T-helper 2 cell (primary cell): ENCODE data around the gene S100A3.

ENCODE experiments used
- DNase-seq, 5 experiments: peaks; one replicate each; pipeline versions ENCODE4 v3.0.0 to v3.0.0-alpha.2; 2012 to 2022

Gene S100A3

DNA sequence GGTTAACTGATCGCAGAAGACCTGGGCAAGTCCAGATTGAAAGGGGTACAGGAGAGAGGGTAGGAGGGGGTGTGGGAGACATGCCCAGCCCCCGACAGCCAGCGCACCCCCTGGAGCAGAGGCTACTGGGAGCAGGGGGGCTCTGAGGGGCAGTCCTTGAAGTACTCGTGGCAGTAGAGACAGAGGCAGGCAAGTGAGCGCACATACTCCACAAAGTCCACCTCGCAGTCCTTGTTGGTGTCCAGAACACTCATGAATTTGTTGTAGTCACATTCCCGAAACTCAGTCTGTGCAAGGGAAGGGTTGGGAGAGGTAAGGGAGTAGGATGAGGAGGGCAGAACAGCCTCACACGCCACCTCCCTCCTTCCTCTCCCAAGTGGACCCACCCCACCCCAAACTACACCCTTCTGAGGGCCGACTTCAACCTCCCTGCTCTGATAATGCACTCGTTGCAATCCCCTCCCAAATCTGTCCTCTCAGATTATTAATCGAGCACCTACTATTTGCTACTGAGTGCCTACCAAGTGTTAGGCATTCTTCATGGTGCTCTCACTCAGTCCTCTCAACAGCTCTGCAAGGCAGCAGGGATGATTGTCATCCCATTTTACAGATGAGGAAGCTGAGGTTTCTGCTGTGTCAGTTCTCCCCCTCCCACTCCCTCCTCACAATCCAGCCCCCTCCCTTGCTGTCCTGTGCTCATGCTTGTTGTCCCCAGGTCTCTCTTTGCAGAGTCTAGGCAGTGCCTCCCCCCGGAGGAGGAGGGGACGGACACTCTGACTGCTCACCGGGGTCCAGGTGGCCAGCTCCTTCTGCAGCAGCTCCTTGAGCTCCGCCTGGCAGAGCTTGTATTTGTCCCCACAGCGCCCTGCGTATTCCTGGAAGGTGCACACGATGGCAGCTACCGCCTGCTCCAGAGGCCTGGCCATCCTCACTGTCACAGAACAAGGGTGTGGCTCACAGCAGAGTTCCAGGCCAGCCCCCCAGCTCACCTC, 1.2 kb downstream of the S100A3 start:
- no peak for DNase-seq

- DNase-seq: no peak
Measured at GRCh38 chr1:153546796-153547559, 2.1 kb downstream of the S100A3 start.

GRCh38 chr1:153546371-153546770, 2.7 kb downstream of the S100A3 start:
- no peak for DNase-seq

DNA sequence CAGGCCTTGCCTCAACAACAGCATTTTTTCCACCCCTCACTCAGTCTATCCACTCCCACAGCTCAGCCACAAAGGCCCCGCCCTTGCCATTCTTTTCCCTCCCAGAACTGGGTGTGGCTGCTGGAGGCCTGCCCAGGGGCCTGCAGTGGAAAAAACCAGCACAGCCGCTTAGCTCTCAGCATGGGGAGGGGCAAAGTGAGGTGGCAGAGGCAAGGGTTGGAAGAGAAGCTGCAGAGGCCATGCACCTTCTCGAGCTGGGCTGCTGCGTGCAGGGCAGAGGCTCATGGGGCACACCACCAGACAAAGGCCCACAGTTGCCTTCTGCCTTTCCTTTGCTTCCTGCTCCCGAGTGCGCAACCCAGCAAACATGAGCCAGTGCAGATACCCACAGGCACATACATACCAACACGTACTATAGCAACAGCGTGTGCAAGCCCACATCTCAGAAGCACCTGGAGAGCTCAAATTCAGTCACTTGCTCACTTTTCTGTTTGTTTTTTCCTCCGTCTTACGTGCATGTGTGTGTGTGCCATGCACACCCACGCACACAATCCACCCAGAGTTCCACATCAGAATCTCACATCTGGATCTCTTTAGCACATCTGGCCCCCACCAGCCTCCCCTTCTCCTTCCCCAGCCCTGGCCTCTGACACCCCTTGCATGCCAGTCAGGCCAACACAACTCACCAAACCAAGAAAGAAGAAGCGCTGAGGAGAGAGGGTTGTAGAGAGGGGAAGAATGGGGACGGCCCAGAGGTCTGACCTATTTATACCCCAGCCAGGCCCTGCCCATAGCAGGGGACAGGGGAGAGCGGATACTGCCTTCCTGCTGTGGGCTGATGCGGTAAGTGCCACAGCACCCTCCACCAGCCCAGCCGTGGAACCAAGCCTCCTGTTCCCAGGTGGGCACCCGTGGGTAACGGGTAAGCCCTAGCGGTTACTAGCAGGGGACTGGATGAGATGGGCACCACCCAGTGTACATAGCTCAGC, 3.7 kb downstream of the S100A3 start, which contains the start of gene S100A4:
Gene S100A4, minus strand, starts transcription at position 740 of the 989 bp plus-strand sequence. CDS start 1,012 bp downstream, outside the sequence.
- peak; percentile 49 to 98 (median 77) for DNase-seq

GRCh38 chr1:153544453-153545066, 4.5 kb downstream of the S100A3 start:
- no peak for DNase-seq

- no peak for DNase-seq
Measured at GRCh38 chr1:153543736-153544135, 5.3 kb downstream of the S100A3 start.

DNA sequence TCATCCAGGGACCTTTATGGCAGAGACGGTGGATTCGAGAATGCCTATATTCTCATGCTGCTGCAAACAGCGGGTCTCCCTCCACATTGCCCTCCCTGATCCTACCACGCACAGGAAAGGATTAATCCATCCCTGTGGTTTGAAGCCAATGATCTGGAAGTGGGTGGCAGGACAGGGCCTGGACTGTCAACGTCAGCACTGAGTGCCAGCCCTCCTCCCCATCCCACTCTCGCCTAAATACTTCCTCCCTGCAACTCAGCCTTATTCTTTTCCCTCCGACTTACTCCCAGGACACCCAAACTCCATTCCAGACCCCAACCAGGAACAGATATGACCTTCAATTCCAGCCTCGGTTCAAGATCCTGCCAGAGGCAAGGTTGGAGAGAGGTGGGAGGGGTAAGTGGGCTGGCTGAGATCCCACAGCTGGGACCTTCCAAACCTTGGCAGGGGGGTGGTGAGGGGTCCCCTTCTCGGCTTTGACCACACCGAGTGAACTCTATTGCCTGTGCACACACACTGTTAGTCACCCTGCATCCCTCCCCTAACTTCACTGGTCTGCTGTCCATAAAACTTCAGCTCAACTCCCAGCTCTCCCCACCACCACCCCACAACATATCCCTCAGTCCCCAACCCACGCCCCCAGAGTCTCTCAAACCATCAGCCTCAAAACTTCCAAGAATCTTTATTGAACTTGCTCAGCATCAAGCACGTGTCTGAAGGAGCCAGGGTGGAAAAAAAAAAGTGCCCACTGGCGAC, 5.9 kb downstream of the S100A3 start:
- no peak for DNase-seq

DNA sequence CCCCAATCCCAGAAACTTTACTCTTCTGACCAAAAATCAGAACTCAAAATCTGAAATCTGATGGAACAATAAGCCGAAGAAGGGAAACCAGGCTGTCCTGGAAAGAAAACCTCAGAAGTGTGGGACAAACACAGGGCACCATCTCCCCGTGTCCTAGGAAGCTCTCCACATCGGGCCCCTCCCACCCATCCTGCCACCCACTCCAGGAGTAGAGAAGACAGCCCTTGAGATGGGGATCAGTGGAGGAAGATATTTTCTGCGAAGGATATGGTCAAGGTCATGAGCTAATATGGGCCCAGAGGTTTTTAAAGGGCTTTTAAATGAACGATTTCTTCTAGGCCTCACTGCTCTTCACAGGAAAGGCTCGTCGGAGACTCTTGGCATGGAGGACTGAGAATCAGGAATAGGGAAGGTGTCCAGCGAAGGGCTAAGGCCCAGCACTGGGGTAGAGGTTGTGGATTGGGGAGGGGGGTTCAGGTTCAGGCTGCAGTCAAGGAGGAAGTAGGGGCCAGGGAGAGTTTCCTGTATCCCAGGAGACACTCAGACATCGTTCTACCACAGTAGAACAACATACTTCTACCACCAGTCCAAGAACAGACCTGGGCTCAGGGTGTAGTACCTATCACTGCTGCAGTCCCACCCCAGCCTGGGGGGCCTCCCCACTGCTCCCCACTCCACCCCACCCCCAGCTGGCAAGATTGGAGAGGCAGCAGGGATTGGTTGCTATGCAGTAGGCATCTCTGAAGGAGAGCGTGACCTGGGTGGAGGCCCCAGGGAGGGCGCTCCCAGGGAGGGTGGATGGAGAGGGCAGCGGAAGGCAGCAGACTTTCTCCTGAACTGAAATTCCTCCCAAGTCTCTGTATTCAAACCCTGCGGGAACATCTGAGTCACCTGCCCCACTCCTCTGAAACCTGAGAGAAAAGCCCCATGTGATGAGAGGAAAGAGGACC, 7.1 kb downstream of the S100A3 start:
- no peak for DNase-seq

DNA sequence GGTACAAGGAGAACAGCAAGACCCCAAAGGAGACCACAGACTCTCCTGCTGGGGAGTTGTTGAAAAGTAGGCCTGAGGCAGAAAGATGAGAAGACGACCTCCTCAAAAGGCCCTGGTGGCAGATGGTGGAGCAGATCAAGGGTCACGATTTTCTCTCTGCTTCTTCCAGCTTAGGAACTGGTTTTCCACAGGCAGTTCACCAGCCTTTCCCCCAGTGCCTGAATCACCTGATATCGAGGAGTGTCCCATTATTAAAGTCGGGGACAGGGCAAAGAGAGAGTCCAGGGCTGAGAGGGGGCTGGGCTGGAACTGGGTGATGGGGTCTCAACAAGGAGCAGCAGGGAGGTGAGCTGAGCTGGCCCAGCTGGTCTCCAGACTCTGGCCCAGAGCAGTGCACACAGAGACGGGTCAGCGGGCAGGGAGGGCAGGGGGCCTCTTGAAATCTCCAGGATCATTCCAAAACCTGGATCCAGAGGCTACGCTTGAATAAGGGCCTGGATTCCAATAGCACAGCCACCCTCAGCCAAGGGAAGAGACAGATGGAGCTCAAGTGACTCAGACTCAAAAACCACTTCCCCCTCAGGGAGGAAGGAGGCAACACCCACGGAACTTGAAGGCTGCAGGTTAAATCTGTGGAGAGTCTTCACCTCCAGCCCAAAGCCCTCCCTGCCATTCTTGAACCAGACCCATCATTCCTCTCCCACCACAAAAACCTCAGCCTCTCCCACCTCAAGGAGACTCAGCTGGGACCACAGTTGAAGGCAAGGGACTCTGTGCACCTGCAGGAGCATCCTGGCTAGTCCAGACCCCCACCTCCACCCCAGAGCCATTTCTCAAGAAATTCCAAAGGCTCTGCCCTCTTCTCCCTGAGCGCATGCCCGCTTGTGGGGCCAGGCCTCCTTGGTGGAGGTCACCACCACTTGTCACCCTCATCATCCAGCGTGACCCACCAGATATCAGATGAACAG, 8.4 kb downstream of the S100A3 start, which contains the start of gene S100A5:
Gene S100A5, minus strand, starts transcription at position 541 of the 968 bp plus-strand sequence. CDS start 743 bp downstream, outside the sequence.
- peak in 4 of 5 experiments; percentile 27 to 89 (median 46) for DNase-seq

DNA sequence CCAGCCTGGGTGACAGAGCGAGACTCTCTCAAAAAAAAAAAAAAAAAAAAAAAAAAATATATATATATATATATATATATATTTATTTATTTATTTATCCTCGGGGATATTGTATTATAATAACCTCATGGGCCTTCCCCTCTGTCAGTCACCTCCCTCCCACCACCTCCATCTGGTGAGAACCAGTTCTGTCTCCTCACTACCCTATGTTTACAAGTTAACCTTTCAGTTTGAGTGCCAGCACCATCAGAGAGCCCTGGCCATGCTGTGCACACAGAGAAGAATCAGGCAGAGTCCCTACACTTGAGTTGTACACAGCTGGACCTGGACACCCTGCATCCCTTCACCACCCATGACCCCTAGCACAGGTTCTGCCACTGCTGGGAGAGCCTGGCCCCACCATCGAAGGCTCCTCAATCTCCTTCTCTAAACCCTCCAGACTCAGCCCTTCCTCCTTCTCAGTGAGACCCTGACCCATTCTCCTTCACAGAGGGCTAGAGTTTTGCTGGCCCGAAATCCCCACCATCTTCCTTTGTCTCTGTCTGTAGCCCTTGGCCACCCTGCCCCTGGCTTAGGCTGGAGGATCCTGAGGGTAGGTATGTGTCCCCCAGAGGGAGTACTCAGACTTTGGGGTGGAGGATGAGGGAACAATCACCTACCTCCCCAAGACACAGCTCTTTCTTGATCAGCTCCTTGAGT, 9.5 kb downstream of the S100A3 start:
- DNase-seq: peak in 1 of 5 experiments; percentile 40

DNA sequence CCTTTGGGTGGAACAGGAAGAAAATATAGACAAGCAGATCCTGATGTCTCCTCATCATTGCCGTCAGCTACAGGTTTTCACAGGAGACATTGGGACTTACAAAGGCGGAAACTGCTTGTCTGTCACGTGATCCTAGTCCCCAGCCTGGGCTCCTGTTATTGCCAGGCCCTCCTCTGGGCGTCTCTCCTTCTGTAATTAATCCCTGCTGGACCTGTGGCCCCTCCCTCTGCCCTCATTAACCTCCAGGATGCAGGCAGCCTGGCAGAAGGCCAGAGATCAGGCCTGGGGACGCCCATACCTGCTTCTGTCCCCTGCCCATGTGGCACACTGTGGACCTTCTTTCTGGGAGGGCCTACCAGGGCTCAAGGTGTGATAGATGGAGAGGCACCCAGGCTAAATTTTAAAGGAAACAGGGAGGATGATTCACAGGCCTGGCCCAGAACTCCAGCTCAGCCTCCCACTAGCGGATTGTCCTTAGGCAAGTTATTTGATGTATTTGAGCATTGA, 10.7 kb downstream of the S100A3 start:
- DNase-seq: no peak

DNA sequence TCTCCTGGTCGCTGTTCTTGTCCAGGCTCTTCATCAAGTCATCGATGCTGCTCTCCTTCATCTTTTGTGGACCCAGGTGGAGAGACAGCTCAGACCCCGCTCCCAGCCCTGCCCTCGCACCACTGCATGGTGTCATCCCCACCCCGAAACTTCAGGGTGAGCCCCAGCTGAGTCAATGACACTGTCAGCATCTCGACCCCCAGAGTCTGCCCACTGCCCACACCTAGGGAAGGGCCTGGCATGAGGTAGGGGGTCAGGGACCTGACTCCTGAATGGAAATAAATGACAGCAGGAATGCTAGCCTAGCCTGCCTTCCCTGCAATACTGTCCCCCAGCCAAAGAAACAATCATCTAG, 11.7 kb downstream of the S100A3 start:
- DNase-seq: no peak

- DNase-seq: no peak
Measured at GRCh38 chr1:153536671-153537375, 12.2 kb downstream of the S100A3 start.

DNA sequence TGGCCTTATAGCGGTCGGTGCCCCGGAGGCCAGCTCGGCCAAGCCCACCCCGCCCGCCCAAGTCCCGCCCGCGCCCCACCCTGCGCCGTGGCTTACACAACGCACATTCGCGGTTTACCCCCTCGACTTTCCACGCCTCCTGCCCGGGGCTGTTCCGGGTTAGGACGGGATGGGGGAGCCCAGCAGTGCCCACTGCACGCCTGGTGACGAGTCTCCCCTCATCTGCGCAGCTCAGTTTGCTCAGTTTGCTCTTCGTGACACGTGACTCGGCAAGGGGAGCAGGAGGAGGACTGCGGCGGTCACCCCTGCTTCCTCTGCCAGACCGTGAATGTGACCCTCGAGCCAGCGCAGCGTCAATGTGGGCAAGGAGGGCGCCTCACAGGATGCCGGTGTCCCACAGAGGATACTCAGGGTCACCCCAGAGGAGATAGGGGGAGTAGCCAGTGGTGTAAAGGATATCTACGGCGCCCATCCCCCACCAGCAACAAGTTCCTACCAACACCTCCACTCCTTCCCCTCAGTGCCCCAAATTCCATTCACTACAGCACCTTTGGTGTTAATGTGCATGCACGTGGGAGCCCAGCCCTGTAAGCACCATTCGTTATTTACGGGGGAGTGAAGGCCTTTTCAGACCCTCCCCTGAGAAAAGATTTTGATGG, 12.9 kb downstream of the S100A3 start:
- DNase-seq: peak; percentile 61 to 94 (median 79)

- peak in 4 of 5 experiments; percentile 21 to 74 (median 34) for DNase-seq
Measured at GRCh38 chr1:153535242-153536011, 13.6 kb downstream of the S100A3 start, which contains the start of gene S100A6. Gene S100A6, minus strand, starts transcription at chr1:153535991. Its CDS starts 652 bp downstream, at chr1:153535339.
